Retinal pigment epithelial cell (primary cell): ENCODE measurements around the gene VPS26B.
A peak's percentile ranks its signal among the peaks of the same experiment; 100 is the strongest.

ENCODE experiments used
- DNase-seq: peaks from one replicate; pipeline ENCODE4 v3.0.0-alpha.2; 2010; ENCODE audit warnings: low read depth
- H3K4me3 ChIP-seq: 2 replicates; pipeline ENCODE4 v1.5.1; 2011; ENCODE audit warnings: mild to moderate bottlenecking, low read length, control low read depth, moderate library complexity
- CTCF ChIP-seq: conservative IDR thresholded peaks from 2 replicates; pipeline ENCODE4 v1.5.1; 2011; ENCODE audit warnings: low read depth, low read length, control low read depth, inconsistent platforms

Gene VPS26B

GRCh38 chr11:134266841-134267251, 42.4 kb downstream of the VPS26B start:
- no peak overlapping the region for H3K4me3 ChIP-seq
- TF ChIP-seq CTCF = no peak
- DNase-seq = no peak

- H3K4me3 ChIP-seq = no peak overlapping the region
- TF ChIP-seq CTCF = no peak
- peak; percentile 43 for DNase-seq
These were observed 43.0 kb downstream of the VPS26B start for GRCh38 chr11:134267461-134267860.

- no peak for TF ChIP-seq CTCF
- H3K4me3 ChIP-seq = no peak overlapping the region
- DNase-seq = no peak
These were observed 43.5 kb downstream of the VPS26B start for GRCh38 chr11:134267966-134268365.

GRCh38 chr11:134270250-134270714, 45.8 kb downstream of the VPS26B start:
- TF ChIP-seq CTCF = peak; percentile 33
- no peak for DNase-seq
- no peak overlapping the region for H3K4me3 ChIP-seq

GRCh38 chr11:134271978-134272377, 47.5 kb downstream of the VPS26B start:
- H3K4me3 ChIP-seq = no peak overlapping the region
- DNase-seq = no peak
- TF ChIP-seq CTCF = no peak

GRCh38 chr11:134272381-134273316, 48.2 kb downstream of the VPS26B start:
- no peak overlapping the region for H3K4me3 ChIP-seq
- no peak for TF ChIP-seq CTCF
- DNase-seq = no peak

- no peak for DNase-seq
- TF ChIP-seq CTCF = no peak
- H3K4me3 ChIP-seq = no peak overlapping the region
These were observed 48.8 kb downstream of the VPS26B start for GRCh38 chr11:134273317-134273712.
